ENCODE data around the gene ENPP3.
"Not testable (repeated sequence)": the region's sequence is repeated elsewhere in the genome, so short reads cannot be mapped to it uniquely, and the experiment has no call there.

ENPP3 gene

DNA sequence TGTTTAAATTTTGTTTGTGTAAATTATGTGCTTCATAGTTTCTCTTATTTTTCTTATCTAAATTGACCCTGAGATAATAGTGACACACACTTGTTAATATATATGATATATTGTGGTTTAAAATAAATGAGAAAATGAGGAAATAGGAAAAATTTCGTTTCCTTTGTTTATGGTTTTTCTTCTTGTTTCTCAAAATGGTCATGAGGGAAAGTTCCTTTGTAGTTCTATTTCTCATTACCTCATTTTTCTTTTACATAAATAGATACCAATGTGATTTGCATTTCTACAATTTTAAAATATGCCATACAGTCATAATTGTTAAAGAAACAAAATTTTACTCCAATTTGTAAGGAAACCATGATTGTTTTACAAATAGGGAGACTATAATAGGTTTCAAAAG, 54.9 kb downstream of the ENPP3 start:
- DNase-seq = no peak

DNA sequence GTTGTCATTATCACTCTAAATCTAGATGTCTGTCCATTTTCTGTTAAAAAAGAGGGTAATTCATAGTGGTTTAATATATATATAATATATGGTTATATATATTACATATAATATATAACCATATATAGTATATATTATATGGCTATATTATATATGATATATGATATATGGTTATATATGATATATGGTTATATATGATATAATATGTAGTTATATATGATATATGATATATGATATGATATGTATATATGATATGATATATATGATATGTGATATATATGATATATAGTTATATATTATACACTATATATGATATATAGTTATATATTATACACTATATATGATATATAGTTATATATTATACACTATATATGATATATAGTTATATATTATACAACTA, 55.5 kb downstream of the ENPP3 start:
- no peak for DNase-seq

DNA sequence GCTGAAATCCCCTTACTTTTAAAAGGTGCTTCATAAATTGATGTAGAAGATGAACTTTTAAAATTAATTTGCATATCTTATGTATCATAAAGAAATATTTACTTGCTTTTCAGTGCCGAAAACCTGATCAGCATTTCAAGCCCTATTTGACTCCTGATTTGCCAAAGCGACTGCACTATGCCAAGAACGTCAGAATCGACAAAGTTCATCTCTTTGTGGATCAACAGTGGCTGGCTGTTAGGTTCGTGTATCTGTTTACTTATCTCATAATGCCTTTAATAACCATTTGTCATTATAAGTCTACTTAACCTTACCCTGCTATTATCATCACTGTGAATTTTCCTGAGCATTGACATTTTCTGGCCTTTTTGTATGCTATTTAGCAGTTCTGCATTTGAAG, 56.3 kb downstream of the ENPP3 start:
- no peak for DNase-seq

DNA sequence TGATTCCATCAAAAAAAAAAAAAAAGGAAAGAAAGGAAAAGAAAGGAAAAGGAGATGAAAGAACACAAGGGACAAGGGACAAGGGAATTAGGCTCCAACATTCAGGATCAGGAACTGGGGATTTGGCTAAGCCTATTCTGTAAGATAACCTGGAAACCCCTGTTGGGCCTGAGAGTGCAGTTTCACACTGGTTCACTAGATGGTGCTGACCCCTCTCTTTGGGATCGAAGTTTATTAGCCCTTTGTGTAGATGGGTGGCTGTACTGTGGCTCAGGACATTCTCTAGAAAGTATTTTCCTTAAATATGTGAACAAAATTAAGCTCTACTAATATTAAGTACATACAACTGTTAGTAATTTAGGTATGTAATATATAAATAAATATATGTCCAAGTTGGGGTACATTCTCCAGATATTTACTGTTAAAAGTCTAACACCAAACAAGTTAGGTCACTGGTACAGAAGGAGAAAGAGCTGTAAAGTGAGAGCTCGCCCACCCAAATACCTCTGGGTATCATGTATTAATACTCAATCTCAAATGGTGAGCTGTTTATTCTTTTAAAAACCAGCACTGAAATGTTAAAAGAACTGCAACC, 57.8 kb downstream of the ENPP3 start:
- DNase-seq = no peak

DNA sequence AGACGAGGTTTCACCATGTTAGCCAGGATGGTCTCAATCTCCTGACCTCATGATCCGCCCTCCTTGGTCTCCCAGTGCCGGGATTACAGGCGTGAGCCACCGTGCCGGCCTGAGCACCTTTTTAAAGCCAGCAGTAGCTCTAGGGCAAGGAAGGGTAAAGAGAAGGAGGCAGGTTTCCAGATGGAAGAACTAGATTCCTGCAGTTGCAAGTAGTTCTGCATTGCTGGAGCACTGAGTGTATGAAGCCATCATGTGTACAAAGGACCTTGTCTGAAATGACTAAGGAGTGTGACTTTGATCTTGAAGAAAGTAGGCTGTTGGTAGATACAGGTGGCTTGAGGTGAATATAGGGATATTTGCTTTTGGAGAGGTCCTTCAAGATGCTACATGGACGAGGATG, 59.9 kb downstream of the ENPP3 start:
- DNase-seq = no peak

DNA sequence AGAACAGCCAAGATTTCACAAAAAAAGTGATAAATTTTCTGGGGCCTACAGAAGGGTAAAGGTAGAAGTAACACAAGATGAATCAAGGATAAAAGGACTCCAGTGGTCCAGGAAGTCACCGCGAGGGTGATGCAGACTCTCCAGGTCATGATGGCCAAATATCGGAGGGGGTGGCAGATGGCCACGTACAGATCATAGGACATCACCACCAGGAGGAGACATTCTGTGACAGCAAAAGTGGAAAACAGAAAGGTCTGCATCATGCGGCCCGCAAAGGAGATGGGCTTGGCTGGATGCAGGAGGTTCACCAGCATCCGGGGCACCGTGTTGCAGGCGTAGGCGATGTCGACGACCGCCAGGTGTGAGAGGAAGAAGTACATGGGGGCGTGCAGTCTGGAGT, 63.7 kb downstream of the ENPP3 start:
- not testable (repeated sequence) for DNase-seq

DNA sequence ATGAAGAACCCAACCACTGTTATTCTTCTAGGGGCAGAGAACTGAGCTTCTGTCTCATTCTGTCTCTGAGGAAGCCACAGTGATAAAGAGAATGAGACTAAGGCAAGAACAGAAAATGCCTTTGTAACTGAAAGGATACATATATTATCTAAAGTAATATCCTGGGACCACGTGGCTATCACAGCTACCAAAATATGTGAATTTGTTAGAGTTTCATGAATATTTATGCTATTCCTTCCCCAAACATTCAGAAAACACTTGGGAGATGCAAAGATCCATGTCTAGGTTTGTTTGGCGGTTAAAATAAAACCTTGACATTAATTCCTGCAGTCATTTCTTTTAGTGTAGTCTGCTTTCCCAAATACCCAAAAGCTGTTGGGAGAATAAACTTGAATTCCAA, 66.8 kb downstream of the ENPP3 start:
- DNase-seq = not testable (repeated sequence)

DNA sequence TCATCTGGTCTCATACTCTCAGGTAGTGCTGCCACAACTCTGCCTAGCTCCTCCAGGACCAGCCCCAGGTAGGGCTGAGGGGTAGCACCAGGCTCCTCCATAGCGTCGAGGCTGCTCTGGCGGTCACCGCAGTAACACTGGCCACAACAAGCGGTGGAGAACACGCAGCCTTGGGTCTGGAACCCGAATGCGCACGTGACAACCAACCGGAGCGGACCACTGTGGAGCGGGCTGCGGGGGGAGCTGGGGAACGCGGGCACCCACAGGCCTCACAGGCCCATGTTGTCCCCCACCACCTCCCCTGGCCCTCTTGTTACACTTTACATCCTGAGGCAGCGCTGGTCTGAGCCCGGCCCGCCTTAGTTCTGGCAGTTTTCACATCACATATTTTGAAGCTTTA, 73.8 kb downstream of the ENPP3 start, which contains the start of gene CTAGE9:
Gene CTAGE9 (minus strand): TSS at position 101 of the 400 bp plus-strand sequence. CDS start 0 bp downstream, at position 101.
- not testable (repeated sequence) for DNase-seq

DNA sequence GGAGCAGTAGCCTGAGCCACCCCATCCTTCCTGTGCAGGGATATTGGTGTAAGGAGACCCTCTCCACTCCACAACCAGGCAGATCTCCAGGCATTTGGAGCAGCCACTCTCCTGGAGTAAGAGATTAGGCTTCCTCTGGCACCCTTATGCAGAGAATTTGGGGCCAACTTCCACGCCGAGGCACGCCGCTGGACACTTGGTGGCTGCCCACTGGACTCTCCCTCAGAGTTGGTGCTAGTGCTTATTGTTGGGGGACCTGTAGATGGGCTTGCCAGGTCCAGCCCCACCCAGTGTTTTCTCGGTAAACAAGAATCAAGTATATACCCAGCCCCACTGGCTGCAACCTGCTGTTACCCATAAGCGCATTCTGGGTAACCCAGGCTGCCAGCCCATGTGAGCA, 78.5 kb downstream of the ENPP3 start:
- DNase-seq = not testable (repeated sequence)

DNA sequence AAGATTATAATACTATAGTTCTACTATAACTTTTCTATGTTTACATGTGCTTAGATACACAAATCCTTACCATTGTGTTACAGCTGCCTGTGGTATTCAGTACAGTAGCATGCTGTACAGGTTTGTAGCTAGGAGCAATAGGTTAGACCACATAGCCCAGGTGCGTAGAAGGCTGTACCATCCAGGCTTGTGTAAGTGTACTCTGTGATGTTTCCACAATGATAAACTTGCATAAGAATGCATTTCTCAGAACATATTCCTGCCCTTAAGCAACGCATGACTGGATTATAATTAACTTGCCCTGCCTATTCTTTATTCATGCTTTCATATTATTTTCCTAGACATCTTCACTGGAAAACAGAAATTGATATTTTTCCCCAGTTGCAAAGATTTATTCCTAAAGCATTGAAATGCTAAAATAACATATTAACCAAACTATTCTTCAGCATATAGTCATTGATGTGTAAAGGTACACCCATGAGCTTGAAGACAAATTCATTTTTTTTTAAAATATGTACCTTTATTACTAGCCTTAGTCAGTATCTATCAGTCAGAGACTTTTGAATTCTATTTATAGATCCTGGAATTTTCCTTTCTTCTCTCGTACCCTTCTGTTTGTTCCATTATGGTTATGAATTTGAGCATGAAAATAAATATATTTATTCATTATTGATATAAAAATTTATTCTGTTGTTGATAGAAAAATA, 80.9 kb downstream of the ENPP3 start:
- no peak for DNase-seq

DNA sequence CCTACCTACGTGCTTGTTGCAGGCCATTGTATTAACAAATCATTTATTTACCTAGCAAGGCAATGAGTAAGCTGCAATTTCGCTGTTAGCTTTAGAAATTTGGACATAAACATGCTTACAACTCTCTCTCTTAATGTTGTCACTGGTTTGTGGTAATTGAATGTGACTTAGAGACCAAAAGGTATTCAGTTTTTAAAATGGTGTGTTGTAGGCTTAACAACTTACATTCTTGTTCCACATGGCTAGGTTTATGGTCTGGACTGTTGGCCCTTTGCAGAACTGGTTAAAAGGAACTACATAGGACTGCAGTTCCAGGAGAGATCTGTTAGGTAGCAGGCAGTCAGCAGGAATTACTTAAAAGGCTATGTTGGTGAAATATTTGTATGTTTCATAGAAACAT, 84.1 kb downstream of the ENPP3 start:
- DNase-seq = no peak

DNA sequence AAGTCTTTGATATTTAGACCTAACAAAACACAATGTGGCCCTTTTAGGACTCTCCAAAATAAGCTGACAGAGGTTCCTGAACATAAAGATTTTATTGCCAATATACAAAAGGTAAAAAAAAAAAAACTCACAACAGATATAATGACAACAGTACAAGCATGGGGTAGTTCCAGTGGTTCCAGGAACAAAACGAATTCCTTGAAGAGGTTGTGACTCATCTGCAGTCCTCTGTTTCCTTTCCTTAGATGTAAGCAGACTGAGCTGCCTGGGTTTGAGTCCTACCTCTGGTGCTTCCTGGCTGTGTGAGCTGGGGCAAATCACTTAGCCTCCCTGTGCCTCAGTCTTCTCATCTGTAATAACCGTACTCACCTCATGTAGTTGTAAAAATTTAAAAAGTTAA, 87.0 kb downstream of the ENPP3 start:
- DNase-seq = no peak

DNA sequence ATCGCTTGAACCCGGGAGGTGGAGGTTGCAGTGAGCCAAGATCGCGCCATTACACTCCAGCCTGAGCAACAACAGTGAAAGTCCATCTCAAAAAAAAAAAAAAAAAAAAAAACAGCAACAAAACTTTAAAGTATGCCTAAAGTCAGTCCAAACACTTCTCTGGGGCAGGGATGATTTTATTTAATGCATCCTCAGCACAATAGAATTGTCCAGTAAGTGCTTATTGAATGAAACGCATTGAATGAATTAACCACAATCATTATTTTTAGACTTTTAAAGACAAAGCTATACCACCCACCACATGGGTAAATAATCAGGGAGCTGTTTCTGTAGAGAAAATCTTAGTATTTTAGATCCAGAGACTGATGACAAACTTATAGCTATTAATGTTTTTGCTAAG, 90.4 kb downstream of the ENPP3 start:
- no peak for DNase-seq

DNA sequence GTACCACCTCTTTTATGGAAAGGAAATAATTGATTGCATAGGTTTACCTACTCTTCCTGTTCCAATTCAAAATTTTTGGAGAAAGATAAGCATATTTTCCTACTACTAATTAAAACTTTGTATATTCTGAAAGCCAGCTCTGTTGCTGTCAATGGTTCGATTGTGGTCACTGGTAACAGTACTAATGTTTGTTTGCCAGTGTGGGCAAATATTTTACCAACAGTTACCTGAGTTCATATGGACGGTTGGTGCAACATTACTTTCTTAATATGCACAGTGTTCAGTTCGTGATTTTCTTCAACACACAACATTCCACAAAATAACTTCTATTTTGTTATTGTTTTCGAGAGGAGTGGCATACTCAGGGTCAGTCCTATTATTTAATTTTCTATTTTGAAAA, 90.8 kb downstream of the ENPP3 start:
- DNase-seq = no peak

DNA sequence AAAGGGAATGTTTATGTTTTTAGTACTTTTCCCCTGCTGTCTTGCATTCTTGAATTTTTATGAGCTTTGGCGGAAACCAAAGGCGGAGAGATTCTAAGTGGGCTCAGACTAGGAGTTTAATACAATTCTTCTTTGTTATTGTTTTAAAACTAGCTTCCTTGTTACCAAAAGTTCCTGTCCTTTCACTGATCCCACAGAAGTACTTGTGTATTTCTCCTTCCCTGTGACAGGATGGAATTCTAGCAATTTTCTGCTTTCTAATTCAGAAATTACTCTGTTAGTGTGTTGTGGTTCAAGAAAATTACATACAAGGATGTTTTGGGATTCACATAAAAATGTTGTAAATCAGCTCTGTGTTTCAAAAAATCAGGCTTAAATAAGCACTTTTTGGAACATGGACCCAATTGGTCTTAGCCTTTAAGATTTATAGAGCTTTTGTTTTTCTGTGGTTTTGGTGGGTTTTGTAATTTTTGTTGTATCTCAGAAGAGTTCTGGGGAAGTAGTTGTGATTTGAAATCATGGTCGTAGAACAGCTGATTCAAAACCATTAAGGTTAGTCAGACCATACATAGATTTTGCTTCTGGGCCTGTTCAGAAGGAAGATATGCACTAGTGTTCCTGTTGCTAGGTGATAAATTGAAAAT, 91.3 kb downstream of the ENPP3 start:
- DNase-seq = no peak

DNA sequence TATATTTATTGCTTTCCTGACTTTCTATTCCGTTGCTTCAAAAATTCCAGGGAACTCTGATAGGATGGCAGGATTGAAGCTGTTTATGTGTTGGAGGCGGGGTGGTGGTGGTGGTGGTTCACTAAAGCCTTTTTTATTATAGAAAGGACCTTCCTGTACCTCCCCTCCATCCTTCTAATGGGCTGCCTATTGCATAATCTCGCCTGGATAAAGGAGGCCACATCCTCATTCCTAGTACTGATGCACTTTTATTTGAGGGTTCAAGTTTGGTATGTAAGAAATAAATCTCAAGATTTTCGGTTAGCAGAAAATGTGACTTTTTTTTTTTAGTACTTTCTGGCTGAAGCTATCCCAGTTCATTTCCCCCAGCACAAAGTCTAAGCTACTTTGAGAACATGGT, 92.4 kb downstream of the ENPP3 start:
- no peak for DNase-seq

DNA sequence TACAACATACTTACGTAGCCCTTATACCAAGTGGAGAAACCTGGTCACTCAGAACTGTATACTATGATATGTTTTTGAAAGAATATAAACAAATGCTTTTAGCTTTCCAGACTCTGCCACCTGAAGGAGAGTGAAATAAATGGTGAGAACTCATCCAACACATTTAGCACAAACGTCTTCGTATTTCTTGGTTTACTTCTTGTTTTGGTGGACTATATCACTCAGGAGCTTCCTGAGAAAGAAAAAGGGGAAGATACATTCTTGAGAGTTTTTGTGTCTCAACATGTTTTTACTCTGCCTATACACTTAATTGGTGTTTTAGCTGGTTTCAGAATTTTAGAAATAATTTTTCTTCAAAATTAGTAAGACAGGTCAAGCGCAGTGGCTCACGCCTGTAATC, 93.2 kb downstream of the ENPP3 start:
- DNase-seq = no peak

DNA sequence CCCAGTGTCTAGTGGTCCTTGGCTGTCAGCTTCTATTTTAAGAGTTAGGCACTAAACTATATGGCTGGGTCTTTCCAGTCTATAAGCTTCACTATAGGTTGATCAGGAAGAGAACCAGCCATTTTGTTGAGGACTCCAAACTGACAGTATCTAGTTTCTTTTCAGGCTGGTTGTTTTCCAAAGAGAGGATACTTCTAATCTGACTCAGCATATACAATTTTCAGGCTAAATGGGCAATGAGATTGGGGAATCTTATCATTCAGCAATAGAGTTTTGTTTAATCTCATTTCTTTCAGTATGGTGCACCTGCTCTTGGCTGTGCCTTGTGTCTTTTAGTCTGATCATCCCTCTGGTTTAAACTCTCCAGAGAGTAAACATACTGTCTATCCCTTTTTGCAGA, 94.1 kb downstream of the ENPP3 start:
- DNase-seq = no peak

DNA sequence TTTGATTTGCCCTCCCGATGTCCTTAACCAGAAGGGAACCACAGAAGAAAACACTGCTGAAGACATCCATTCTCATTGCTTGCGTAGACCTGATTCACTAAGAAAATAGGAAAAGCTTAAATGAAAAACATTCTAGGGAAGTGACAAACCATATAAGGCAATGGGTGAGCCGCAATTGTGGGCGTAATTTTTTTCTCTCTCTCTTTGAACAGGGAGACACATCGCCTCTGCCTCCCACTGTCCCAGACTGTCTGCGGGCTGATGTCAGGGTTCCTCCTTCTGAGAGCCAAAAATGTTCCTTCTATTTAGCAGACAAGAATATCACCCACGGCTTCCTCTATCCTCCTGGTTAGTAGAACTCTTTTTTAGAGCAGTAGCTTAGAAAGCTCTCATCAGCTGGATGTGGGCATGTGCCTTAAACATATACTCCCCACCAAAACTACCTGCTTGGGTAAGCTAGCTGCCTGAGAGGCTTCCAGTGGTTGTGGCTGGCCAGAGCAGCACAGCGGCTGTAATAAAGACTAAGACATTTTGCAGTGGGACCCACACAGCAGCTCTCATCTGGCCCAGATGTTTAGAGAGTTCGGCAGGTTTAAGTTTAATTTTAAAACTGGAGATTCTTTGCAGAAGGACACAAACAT, 96.4 kb downstream of the ENPP3 start:
- DNase-seq = no peak

DNA sequence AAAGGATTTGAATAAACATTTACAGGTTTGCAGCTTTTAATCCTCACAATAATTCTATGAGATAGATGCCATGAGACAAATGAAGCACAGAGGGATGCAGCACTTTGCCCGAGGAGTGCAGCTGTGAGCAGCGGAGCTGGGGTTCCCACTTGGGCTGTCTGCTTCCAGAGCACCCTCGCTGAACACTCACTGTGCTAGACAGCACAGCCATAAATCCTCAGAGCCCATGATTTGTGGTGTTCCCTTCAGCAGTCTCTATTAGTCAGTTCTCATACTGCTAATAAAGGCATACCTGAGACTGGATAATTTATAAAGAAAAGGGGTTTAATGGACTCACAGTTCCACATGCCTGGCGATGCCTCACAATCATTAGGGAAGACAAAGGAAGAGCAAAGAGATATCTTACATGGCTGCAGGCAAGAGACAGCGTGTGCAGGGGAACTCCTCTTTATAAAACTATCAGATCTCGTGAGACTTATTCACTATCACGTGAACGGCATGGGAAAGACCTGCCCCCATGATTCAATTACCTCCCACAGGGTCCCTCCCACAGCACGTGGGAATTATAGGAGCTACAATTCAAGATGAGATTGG, 99.0 kb downstream of the ENPP3 start:
- DNase-seq = no peak

DNA sequence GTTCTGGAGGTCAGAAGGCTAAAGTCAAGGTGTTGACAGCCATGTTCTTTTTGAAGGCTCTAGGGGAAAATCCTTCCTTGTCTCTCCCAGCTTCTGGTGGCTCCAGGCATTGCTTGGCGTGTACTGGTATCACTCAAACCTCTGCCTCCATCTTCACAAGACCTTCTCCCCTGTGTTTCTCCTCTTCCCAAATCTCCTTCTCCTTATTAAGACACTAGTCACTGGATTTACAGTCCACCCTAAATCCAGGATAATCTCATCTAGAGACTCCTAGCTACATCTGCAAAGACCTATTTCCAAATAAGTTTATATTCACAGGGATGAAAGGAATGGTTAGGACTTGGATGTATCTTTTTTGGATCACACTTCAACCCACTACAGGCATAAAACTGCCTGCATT, 99.7 kb downstream of the ENPP3 start:
- DNase-seq = no peak

DNA sequence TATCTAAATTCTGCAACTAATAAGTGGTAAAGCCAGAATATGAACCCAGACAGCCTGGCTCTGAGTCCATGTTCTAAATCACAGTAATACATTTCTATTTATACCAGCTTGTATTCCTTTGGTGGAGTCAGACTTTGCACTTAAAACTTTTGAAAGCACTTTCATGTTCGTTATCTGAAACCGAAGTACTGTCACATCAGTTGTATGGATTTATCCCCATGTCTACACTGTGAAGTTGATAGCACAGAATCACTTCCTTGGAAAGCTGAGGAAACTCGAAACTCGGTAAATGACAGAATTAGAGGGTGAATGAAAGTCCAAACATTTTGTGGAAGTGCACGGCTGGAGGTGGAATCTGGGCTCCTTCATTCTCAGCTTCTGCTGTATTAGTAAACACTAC, 102.0 kb downstream of the ENPP3 start:
- no peak for DNase-seq

DNA sequence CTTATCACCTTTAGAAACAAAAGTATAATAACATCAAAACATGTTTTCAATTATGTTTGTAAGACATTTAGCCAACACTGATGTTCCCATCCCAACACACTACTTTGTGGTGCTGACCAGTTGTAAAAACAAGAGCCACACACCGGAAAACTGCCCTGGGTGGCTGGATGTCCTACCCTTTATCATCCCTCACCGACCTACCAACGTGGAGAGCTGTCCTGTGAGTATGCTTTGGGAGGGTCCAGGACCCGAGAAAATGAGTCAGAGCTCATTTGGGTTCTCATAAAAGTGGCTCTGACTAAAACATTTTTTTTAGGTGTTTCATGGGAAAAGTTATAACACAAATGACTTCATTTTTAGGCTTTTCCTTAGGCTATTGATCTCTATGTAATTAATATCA, 103.1 kb downstream of the ENPP3 start:
- no peak for DNase-seq

All from activated effector memory CD4-positive, alpha-beta T cell treated with Interleukin-2 at 50 U/mL for 16 hours (primary cell).